Stimulated activated CD4-positive, alpha-beta T cell treated with anti-CD3 and anti-CD28 coated beads, Interleukin-1b, Interleukin-23, amount 100 ng/mL, for 48 hours (primary cell): ENCODE measurements around the gene PRR15L.
"Not testable (repeated sequence)": the region's sequence is repeated elsewhere in the genome, so short reads cannot be mapped to it uniquely, and the experiment has no call there.

Source experiments
- DNase-seq: peaks from one replicate; pipeline ENCODE4 v3.0.0-alpha.2; 2020

Gene PRR15L

GRCh38 chr17:47929218-47930000 is 28.3 kb downstream of the PRR15L start:
- no peak for DNase-seq

- no peak for DNase-seq
These were observed 29.3 kb downstream of the PRR15L start for GRCh38 chr17:47928415-47928814.

GRCh38 chr17:47927821-47928400 is 29.8 kb downstream of the PRR15L start:
- DNase-seq = no peak

- DNase-seq = no peak
These were observed 32.0 kb downstream of the PRR15L start for GRCh38 chr17:47925678-47925988.

- DNase-seq = no peak
These were observed 32.7 kb downstream of the PRR15L start for GRCh38 chr17:47924785-47925677.

- DNase-seq = not testable (repeated sequence)
These were observed 37.8 kb downstream of the PRR15L start for GRCh38 chr17:47919889-47920288.

GRCh38 chr17:47918991-47919390 is 38.7 kb downstream of the PRR15L start:
- DNase-seq = no peak

GRCh38 chr17:47918006-47918405 is 39.7 kb downstream of the PRR15L start:
- DNase-seq = no peak

- no peak for DNase-seq
These were observed 40.1 kb downstream of the PRR15L start for GRCh38 chr17:47917581-47917980.

- DNase-seq = no peak
These were observed 41.0 kb downstream of the PRR15L start for GRCh38 chr17:47916489-47917208.

- no peak for DNase-seq
These were observed 41.8 kb downstream of the PRR15L start for GRCh38 chr17:47915776-47916398.

GRCh38 chr17:47914306-47914948 is 43.3 kb downstream of the PRR15L start:
- DNase-seq = no peak

GRCh38 chr17:47913050-47913449 is 44.6 kb downstream of the PRR15L start:
- DNase-seq = no peak

GRCh38 chr17:47907932-47908562 is 49.6 kb downstream of the PRR15L start:
- DNase-seq = no peak

GRCh38 chr17:47906443-47906842 is 51.2 kb downstream of the PRR15L start:
- DNase-seq = no peak

GRCh38 chr17:47905221-47905733 is 52.4 kb downstream of the PRR15L start:
- DNase-seq = no peak

GRCh38 chr17:47902039-47902744 is 55.5 kb downstream of the PRR15L start:
- DNase-seq = no peak
